ENCODE results near the gene ATF2.

Gene ATF2

DNA sequence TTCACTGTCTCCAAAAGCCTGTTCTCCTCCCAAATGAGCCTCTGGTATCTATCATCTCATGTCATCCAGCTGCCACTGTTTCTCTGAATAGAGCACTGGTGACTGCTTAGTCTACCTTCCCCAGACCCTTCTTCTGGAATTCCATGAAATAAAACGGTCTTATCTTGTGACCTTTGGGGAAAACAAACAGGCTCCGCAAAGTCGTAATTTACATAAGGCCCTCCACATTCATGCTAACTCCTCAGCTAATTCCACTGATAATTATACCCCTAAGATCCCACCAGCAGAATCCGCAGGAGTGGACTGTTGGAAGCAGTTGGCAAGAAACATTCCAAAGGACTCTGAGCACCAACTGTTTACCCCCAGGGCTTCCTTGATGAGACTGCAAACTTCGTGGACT, 129.0 kb downstream of the ATF2 start:
- no peaks in the 10 kb centered on the region for H3K9me3 ChIP-seq (ENCODE audit: insufficient read depth, low read depth, low read length)
- H3K36me3 ChIP-seq (ENCODE audit: insufficient read depth, low read depth, low read length) = no peaks in the 10 kb centered on the region
- H3K27me3 ChIP-seq (ENCODE audit: insufficient read depth, low read length) = no peaks in the 10 kb centered on the region
- no peaks in the 10 kb centered on the region for H3K4me1 ChIP-seq (ENCODE audit: insufficient read depth, low read length)
- no peak overlapping the region for H3K9ac ChIP-seq (ENCODE audit: low read depth, low read length)
- H3K4me3 ChIP-seq (ENCODE audit: low read length) = no peak overlapping the region
- H3K27ac ChIP-seq (ENCODE audit: low read length) = no peak overlapping the region

DNA sequence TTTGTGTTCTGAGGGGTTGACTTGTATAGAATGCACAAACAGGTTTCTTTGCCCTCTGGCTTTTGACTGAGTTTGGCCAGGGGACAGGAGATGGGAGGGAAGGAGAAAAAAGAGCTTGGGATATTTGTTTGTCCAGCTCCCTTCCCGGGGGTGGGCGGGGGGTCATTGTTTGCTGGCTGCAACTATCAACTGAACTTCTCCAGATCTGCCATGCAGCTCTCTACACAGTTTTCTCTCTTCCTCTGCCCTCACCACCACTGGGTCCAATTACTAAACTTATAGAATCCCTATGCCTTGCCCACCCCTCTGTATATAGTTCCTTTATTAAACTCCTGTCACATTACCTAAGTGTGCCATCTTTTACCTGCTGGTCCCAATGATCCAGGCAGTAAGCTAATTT, 130.1 kb downstream of the ATF2 start:
- Histone ChIP-seq H3K9ac (ENCODE audit: low read depth, low read length) (no peak overlapping the region), H3K4me3 (ENCODE audit: low read length) (no peak overlapping the region)

GRCh38 chr2:175036582-175037018, 131.4 kb downstream of the ATF2 start:
- Histone ChIP-seq H3K36me3 (ENCODE audit: insufficient read depth, low read depth, low read length) (no peaks in the 10 kb centered on the region), H3K4me3 (ENCODE audit: low read length) (no peak overlapping the region), H3K9ac (ENCODE audit: low read depth, low read length) (no peak overlapping the region), H3K27ac (ENCODE audit: low read length) (no peak overlapping the region), H3K27me3 (ENCODE audit: insufficient read depth, low read length) (no peaks in the 10 kb centered on the region), H3K9me3 (ENCODE audit: insufficient read depth, low read depth, low read length) (no peaks in the 10 kb centered on the region), H3K4me1 (ENCODE audit: insufficient read depth, low read length) (no peaks in the 10 kb centered on the region)

More for the DNA sequence above, 130.1 kb downstream of the ATF2 start:
- Histone ChIP-seq H3K4me1 (ENCODE audit: insufficient read depth, low read length) (no peaks in the 10 kb centered on the region), H3K27ac (ENCODE audit: low read length) (no peak overlapping the region), H3K36me3 (ENCODE audit: insufficient read depth, low read depth, low read length) (no peaks in the 10 kb centered on the region), H3K9me3 (ENCODE audit: insufficient read depth, low read depth, low read length) (no peaks in the 10 kb centered on the region), H3K27me3 (ENCODE audit: insufficient read depth, low read length) (no peaks in the 10 kb centered on the region)

- Histone ChIP-seq H3K27ac (ENCODE audit: low read length) (no peak overlapping the region), H3K4me1 (ENCODE audit: insufficient read depth, low read length) (no peaks in the 10 kb centered on the region), H3K27me3 (ENCODE audit: insufficient read depth, low read length) (no peaks in the 10 kb centered on the region), H3K36me3 (ENCODE audit: insufficient read depth, low read depth, low read length) (no peaks in the 10 kb centered on the region), H3K9me3 (ENCODE audit: insufficient read depth, low read depth, low read length) (no peaks in the 10 kb centered on the region), H3K4me3 (ENCODE audit: low read length) (no peak overlapping the region), H3K9ac (ENCODE audit: low read depth, low read length) (no peak overlapping the region)
These were observed 132.2 kb downstream of the ATF2 start for GRCh38 chr2:175035806-175036205.

DNA sequence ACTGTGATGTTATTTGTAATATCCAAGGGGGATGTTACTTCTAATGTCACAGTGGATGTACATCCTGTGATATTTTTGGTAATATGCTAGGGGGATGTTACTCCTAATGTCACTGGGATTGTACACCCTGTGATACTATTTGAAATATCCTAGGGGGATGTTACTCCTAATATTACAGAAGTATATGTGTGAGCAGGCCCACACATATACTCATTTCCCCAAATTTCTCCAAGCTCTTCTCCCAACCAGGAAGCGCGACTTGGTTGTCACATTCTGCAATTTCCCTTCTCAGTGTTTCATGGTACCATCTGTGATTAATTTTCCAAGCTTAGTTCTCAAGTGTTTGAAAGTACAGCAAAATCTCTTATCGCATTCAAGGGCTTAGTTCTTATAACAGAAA, 133.3 kb downstream of the ATF2 start:
- no peak overlapping the region for H3K27ac ChIP-seq (ENCODE audit: low read length)
- H3K27me3 ChIP-seq (ENCODE audit: insufficient read depth, low read length) = no peaks in the 10 kb centered on the region
- no peak overlapping the region for H3K9ac ChIP-seq (ENCODE audit: low read depth, low read length)
- H3K36me3 ChIP-seq (ENCODE audit: insufficient read depth, low read depth, low read length) = no peaks in the 10 kb centered on the region
- H3K4me3 ChIP-seq (ENCODE audit: low read length) = no peak overlapping the region
- H3K9me3 ChIP-seq (ENCODE audit: insufficient read depth, low read depth, low read length) = no peaks in the 10 kb centered on the region
- no peaks in the 10 kb centered on the region for H3K4me1 ChIP-seq (ENCODE audit: insufficient read depth, low read length)

DNA sequence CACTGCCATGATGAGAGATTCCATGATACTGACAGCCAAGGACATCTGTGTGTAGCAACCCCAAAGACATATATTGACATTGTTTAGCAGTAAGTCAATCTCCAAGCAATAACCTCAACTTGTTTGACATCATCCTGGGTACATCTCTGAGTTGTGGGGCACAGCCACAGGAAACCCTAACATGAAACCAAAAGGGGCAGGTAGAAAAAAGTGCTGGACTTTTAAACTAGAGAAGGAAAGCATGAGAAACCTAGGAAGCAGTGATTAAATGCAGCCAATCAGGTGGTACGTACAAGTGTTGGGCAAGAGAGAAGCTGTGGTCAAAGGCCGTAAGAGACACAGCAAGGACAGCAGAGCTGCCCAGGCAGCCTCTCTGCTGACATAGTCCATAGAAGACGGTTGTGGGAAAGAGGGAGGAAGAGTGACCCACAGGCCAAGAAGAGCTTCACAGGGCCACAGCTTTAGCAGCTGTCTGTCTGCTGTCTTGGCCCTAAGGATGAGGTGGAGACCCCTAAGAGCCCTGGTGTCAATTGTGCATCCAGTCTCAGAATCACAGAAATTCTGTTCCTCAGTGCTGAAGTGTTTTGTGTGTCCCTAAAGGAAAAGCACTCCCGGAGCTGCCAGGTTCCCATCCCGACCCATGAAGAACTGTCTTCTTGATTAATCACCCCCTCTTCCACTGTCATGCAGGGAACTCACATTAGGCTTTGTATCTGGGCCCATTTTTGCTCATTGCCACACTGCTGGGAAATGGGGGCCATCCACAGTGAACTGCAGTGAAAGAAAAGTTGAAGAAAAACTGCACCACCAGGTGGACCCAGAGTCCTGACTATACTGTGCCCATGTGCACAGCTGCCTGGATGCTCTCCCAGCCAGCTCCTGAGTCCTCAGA, 137.4 kb downstream of the ATF2 start:
- Histone ChIP-seq H3K4me1 (ENCODE audit: insufficient read depth, low read length) (no peaks in the 10 kb centered on the region), H3K9ac (ENCODE audit: low read depth, low read length) (no peak overlapping the region), H3K27me3 (ENCODE audit: insufficient read depth, low read length) (no peaks in the 10 kb centered on the region), H3K9me3 (ENCODE audit: insufficient read depth, low read depth, low read length) (no peaks in the 10 kb centered on the region), H3K36me3 (ENCODE audit: insufficient read depth, low read depth, low read length) (no peaks in the 10 kb centered on the region), H3K4me3 (ENCODE audit: low read length) (no peak overlapping the region), H3K27ac (ENCODE audit: low read length) (no peak overlapping the region)

DNA sequence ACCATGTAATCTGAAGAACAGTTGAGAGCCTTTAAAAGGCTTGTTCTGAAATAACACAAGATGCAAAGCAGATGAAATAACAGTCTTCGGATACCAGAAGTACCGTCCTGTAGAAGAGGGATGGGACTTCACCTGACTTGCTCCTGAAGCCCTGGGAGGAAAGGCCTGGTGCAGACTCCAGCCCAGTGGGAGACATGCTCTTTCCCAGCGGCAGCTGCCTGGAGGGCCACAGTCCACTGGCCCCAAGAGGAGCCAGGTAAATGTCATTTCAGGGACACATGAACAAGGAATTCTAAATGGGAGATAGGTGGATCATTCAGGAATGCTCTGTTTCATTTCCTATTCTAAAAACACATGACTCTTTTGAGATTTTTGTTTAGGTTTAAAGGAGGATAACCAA, 140.2 kb downstream of the ATF2 start:
- Histone ChIP-seq H3K4me1 (ENCODE audit: insufficient read depth, low read length) (no peaks in the 10 kb centered on the region), H3K9ac (ENCODE audit: low read depth, low read length) (no peak overlapping the region), H3K9me3 (ENCODE audit: insufficient read depth, low read depth, low read length) (no peaks in the 10 kb centered on the region), H3K36me3 (ENCODE audit: insufficient read depth, low read depth, low read length) (no peaks in the 10 kb centered on the region), H3K4me3 (ENCODE audit: low read length) (no peak overlapping the region), H3K27me3 (ENCODE audit: insufficient read depth, low read length) (no peaks in the 10 kb centered on the region), H3K27ac (ENCODE audit: low read length) (no peak overlapping the region)

DNA sequence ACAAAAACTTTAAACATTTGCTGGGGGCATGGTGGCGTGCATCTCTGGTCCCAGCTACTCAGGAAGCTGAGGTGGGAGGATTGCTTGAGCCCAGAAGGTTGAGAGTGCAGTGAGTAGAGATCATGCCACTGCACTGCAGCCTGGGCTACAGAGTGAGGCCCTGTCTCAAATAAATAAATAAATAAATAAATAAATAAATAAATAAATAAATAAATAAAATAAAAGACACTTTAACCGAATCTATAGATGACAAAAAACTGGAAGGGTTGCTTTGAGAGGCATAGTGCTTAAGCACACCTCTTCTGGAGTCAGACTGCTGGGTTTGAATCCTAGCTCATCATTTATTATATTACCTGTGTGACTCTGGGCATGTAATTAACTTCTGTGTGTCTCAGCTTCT, 141.6 kb downstream of the ATF2 start:
- Histone ChIP-seq H3K4me1 (ENCODE audit: insufficient read depth, low read length) (no peaks in the 10 kb centered on the region), H3K9me3 (ENCODE audit: insufficient read depth, low read depth, low read length) (no peaks in the 10 kb centered on the region), H3K27me3 (ENCODE audit: insufficient read depth, low read length) (no peaks in the 10 kb centered on the region), H3K27ac (ENCODE audit: low read length) (no peak overlapping the region), H3K36me3 (ENCODE audit: insufficient read depth, low read depth, low read length) (no peaks in the 10 kb centered on the region), H3K4me3 (ENCODE audit: low read length) (no peak overlapping the region), H3K9ac (ENCODE audit: low read depth, low read length) (no peak overlapping the region)

DNA sequence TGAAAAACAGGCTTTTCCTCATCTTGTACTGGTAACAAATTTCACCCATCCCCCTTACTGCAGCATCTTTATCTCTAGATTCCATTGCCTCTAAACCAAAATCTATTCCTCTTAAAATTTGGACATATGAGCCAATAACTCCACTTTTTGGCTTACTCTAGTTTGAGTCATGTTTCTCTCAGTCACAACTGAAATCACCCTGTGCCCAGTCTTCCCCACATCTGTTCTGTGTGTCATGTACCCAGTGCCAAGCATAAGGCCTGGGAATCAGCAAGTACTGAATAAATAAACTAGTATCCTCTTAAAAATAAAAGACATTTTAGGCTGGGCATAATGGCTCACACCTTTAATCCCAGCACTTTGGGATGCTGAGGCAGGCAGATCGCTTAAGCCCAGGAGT, 142.1 kb downstream of the ATF2 start:
- no peaks in the 10 kb centered on the region for H3K4me1 ChIP-seq (ENCODE audit: insufficient read depth, low read length)
- no peaks in the 10 kb centered on the region for H3K36me3 ChIP-seq (ENCODE audit: insufficient read depth, low read depth, low read length)
- H3K27ac ChIP-seq (ENCODE audit: low read length) = no peak overlapping the region
- H3K9ac ChIP-seq (ENCODE audit: low read depth, low read length) = no peak overlapping the region
- no peaks in the 10 kb centered on the region for H3K27me3 ChIP-seq (ENCODE audit: insufficient read depth, low read length)
- no peak overlapping the region for H3K4me3 ChIP-seq (ENCODE audit: low read length)
- no peaks in the 10 kb centered on the region for H3K9me3 ChIP-seq (ENCODE audit: insufficient read depth, low read depth, low read length)

GRCh38 chr2:175025233-175025632, 142.8 kb downstream of the ATF2 start:
- Histone ChIP-seq H3K27ac (ENCODE audit: low read length) (no peak overlapping the region), H3K27me3 (ENCODE audit: insufficient read depth, low read length) (no peaks in the 10 kb centered on the region), H3K36me3 (ENCODE audit: insufficient read depth, low read depth, low read length) (no peaks in the 10 kb centered on the region), H3K4me3 (ENCODE audit: low read length) (no peak overlapping the region), H3K9me3 (ENCODE audit: insufficient read depth, low read depth, low read length) (no peaks in the 10 kb centered on the region), H3K4me1 (ENCODE audit: insufficient read depth, low read length) (no peaks in the 10 kb centered on the region), H3K9ac (ENCODE audit: low read depth, low read length) (no peak overlapping the region)

DNA sequence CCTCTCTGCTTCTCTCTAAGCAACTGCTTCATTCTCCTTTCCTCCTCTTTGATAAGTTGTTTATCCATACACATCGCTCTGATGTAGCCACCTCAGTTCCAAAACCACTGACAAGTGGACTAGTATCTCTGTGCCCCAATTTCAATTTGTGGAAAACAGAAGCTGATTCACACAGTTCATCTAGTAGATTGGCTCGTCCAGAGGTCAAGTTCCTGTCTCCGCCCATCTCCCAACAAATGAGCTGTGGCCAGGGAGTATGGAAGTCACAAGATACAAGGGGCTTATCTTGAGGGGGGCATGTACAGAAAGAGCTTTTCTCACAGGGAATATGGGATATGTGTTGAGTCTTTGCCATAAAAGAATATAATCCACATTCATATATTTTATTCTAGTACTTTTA, 145.1 kb downstream of the ATF2 start:
- Histone ChIP-seq H3K4me1 (ENCODE audit: insufficient read depth, low read length) (no peaks in the 10 kb centered on the region), H3K9ac (ENCODE audit: low read depth, low read length) (no peak overlapping the region), H3K36me3 (ENCODE audit: insufficient read depth, low read depth, low read length) (no peaks in the 10 kb centered on the region), H3K4me3 (ENCODE audit: low read length) (no peak overlapping the region), H3K27ac (ENCODE audit: low read length) (no peak overlapping the region), H3K27me3 (ENCODE audit: insufficient read depth, low read length) (no peaks in the 10 kb centered on the region), H3K9me3 (ENCODE audit: insufficient read depth, low read depth, low read length) (no peaks in the 10 kb centered on the region)
